HG02981 (cell line): ENCODE results near the gene OPN1SW.

Source experiments
- ATAC-seq: cut with Tn5 transposase; IDR thresholded peaks from one replicate; pipeline ENCODE4 v1.9.1; 2021; ENCODE audit warnings: mild to moderate bottlenecking, moderate library complexity; ENCODE audit not compliant: unreplicated experiment

The OPN1SW gene

DNA sequence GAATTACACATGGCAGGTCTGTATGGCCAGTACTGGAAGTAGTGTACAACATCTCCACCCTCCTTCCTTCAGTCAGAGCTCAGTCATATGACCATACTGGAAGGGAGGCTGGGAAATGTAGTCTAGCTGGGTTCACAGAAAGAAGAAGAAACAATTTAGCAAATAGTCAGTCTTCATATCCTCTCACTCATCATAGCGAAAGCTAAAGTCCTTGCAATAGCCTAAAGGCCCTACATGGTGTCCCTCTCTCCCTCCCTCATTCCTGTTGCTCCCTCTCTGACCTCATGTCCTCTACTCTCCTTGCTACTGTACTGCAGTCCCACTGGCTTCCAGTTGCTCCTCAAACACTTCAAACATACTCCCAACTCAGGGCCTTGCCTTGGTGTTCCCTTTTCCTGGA, 40.7 kb downstream of the OPN1SW start:
- no peak for ATAC-seq

DNA sequence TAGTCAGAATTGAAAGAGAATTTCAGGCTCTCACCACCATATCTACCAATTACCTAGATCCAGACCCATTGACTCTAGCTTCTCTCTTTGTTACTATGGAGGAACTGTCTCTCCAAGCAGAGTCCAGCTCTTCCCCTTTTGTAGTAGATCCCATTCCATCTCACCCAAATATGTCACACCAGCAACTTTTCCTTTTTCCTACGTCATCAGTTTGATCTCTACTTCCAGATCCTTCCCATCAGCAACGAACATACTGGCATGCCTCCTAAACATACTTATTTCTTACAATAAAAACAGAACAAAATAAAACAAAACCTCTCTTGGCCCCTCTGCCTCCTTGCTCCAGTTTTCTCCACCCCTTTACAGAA, 42.3 kb downstream of the OPN1SW start:
- no peak for ATAC-seq

DNA sequence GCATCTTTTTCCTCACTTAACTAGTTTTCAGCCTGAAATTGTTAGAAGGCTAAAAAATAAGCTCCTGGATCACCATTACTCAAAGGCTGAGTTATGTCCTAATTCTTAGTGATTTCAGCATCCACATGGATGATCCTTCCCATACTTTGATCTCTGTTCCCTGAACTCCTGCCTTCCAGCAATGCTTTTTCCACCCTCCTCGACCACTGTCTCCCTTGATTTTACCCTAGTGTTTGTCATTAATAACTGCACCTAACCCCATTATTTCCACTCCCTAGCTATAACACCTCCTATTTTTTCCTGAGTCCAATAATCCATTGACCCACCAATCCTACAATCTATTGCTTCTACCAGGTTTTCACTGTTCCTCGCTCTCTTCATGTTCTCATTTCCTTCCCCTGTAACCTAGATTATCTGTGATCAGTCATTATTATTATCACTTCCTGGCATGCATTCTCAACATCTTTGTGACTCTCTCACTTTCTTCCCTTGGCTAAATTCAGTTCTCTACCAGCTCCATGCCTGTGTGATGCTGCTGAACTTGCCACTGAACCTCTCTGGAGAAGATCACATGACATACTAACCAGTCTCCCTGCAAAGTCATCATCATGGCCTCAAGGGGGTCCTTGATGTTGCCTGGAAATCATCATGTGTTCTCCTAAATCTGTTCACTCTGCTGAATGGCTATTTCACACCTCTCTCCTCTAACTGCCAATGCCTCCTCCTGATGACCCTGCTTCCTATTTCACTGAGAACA, 42.9 kb downstream of the OPN1SW start:
- ATAC-seq, result no peak

DNA sequence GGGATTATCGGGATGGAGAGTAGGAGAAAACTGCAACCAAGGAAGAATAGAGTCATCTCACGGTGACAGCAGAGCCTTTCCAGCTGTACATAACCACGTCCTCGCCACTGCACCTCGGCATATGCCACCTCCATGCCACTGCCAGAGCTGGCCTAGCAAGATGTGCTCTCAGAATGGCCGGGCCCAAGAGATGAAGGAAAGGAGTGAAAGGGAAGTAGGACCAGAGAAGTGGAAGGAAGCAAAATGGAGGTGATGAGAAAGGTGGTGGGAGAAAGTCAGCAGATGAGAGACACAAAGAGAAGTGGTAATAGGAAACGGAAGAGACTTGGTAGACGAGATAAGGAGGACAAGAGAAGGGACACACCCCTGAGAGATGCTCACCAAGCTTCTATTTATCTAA, 44.4 kb downstream of the OPN1SW start:
- no peak for ATAC-seq

DNA sequence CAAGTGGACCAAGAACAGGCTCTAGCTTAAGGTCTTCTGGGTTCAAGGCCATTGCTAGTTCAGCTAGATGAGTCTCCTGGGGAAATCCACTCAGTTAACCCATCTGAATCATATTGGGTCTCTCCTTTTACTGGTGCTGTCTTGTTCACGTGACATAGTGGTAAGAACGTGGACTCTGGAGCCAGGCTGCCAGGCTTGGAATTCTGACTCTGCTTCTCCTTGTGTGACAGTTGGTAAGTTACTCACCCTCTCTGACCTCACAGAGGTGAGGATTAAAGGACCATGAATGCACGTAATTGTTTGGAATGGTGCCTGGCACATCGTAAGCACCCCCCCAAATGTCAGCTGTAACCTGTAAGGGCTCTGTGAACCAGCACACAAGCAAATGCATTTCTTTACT, 46.1 kb downstream of the OPN1SW start:
- no peak for ATAC-seq

DNA sequence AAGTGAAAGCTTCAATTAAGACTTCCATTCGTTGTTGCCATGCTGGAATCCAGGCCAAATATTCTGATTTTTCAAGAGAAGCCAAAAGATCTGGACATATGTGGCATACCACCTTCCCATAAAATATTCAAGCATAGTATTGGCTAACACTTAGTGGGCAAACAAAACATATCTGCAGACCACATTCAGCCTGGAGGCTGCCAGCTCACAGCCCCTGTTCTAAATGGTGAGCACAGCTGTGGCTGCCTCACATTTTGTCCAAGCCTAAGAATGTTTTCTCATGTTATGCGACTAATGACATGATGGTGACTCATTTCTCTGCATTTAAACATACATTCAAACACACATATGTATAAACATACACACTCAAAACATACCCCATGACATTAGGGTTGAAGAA, 47.0 kb downstream of the OPN1SW start:
- no peak for ATAC-seq

DNA sequence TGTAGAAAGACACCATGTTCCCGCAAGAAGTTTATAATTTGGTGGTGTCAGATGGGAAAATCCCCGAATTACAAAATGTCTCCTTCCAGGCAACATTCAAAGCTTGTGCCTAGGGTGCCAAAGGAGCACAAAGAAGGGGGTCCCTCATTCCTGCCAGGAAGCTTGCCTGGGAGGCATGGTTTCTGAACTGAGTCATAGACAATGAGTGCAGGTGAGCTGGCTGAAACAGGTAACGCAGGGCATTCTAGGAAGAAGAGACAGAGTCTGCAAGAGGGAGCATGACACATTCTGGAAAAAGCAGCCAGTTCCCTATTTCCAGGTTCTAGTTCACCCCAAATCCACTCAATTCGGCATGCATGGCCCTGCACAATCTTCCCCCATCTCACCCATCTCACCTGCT, 48.4 kb downstream of the OPN1SW start:
- no peak for ATAC-seq

DNA sequence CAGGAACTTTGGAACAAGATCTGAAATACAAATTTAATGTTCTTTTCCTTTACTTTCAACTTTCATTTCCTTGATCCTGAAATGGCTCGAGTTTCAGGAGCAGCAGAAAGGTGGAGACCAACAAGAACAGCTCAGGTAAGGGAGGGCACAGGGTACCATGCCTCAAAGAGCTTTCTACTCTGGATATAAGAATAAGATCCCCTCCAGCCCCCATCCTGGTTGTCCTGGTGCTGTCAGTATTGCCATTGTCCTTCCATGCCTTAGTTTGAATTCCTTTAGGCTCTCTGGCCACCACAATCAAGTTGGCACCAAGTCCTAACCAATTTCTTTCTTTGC, 48.9 kb downstream of the OPN1SW start:
- no peak for ATAC-seq

DNA sequence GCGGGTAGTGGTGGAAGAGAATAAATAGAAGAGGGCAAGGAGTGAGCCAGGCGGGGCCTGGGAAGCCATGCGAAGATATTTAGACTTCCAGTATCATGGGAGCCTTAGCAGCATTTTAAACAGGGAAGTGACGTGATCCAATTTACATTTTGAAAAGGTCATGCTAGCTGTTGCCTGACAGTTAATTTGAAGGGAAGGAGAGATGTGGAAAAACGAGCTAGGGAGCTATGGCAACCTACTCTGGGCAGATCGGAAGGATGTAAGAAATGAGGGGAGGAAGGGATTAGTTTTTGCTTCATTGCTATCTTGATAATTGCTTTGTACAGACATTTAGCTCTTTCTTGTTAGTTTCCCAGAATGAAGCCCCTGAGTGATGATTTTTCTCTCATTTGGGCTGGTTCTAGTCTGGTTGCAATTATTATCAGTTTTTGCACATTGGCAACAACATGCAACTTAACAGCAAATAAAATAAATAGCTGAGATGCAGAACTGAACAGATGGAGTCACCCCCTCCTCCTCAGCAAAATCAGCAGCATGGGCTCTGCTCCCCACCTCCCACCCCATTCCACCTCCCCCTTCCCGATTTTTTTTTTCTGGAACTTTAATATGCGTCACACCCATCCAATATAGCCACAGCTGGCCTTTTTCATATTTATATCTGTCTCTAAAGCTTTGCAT, 49.4 kb downstream of the OPN1SW start:
- ATAC-seq, result no peak

DNA sequence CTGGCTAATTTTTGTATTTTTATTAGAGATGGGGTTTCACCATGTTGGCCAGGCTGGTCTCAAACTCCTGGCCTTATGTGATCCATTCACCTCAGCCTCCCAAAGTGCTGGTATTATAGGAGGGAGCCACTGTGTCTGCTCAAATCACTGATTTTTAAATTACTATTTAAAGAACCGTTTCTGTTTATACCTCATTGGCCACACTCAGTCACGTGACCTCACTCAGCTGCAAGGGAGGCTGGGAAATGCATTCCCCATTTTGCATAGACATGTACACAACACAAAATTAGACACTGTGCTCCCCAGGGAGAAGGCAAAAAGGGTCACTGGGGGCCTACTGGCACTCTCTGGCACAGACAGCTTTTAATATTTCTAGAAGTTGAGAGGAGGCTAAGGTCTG, 50.1 kb downstream of the OPN1SW start:
- ATAC-seq, result no peak

DNA sequence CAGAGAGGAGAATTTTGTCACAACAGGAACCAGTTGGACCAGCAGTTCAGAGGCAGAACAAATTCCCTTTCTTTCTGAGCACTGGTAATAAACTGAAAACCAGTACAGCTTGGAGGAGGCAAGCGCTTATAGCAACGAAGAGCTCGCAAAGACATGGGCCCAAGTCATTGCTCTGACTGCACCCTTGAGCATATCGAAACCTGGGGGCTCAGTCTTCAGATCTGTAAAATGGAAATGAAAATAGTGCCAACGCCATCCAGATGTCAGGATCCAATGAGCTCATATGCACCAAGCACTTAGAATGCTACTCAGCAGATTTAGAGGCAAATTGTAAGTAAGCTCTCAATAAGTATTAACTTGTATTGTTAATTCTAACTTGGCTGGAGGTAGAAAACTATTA, 50.9 kb downstream of the OPN1SW start:
- ATAC-seq, result no peak
